ENCODE measurements around the gene TP53I11.

The TP53I11 gene

GRCh38 chr11:44915621-44916020, 35.1 kb downstream of the TP53I11 start:
- DNase-seq (ENCODE audit: low read depth in 1 of 2, low spot score in 1 of 2) = no peak

DNA sequence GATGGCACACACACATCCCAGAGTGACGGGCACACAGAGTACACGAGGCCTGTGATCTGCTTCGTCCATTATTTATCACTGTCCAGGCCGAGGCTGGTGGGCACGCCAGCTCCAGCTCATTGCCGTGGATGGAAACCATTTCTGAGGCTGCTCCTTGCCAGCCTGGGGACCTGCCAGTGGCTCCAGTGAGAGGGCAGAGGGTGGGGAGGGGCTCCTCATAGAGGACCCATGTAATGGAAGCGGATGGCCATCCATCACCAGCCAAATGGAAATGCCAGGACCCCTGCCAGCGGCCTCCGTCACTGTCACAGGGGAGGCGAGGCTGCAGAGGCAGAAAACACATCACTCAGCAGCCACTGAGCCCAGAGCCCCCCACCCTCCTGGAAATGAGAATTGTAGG, 35.7 kb downstream of the TP53I11 start:
- no peak for DNase-seq (ENCODE audit: low read depth in 1 of 2, low spot score in 1 of 2)

DNA sequence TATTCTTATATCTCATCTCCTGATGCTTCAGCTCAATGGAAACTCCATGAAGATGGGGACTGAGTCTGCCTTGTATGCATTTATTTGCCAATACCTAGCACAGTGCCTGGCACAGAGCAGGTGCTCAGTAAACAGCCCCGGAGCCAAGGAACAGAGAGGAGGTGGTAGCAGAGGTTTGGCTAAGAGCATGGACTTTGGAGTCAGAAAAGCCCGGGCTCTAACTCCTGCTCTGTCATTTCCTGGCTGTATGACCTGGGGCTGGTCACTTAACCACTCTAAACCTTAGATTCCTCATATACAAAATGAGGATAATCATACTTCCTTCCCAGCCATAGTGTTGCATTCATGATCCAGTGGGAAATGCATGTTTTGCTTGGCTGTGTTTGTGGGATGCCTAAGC, 36.6 kb downstream of the TP53I11 start:
- no peak for DNase-seq (ENCODE audit: low read depth in 1 of 2, low spot score in 1 of 2)

DNA sequence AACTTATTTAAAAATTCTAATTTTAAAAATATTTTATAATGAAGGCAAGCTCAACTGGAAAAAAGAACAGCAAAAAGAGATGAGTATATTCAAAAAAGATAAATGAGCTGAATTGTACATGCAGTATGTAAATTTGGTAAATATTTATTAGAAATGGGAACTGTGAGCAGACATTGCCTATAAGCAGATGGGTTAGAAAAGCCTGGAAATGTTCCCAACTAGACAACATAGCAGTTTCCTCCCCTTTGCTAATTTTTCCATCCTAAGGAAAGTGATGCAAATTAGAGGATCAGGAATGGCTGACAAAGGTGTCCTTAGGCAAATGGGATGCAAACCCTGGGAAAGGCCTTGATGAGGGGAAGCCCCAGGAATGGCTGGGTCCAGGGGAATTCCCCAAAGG, 37.2 kb downstream of the TP53I11 start:
- DNase-seq (ENCODE audit: low read depth in 1 of 2, low spot score in 1 of 2) = no peak

- no peak for DNase-seq (ENCODE audit: low read depth in 1 of 2, low spot score in 1 of 2)
These were observed 38.3 kb downstream of the TP53I11 start for GRCh38 chr11:44912270-44912987.

GRCh38 chr11:44911029-44911814, 39.5 kb downstream of the TP53I11 start:
- peak; percentile 49 to 68 for DNase-seq (ENCODE audit: low read depth in 1 of 2, low spot score in 1 of 2)

GRCh38 chr11:44910591-44910990, 40.1 kb downstream of the TP53I11 start:
- DNase-seq (ENCODE audit: low read depth in 1 of 2, low spot score in 1 of 2) = no peak

DNA sequence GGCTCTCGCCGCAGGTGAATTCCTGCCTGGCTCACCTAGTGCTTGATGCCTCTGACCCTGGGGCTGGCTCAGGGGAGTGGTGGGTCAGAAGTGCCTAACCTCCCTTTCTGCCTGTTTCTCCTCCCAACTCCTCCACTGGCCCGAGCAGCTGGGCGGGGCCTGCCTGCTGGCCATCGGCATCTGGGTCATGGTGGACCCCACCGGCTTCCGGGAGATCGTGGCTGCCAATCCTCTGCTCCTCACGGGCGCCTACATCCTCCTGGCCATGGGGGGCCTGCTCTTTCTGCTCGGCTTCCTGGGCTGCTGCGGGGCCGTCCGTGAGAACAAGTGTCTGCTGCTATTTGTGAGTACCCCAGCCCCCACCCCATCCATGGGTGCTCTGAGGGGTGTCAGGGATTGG, 41.1 kb downstream of the TP53I11 start:
- no peak for DNase-seq (ENCODE audit: low read depth in 1 of 2, low spot score in 1 of 2)

DNA sequence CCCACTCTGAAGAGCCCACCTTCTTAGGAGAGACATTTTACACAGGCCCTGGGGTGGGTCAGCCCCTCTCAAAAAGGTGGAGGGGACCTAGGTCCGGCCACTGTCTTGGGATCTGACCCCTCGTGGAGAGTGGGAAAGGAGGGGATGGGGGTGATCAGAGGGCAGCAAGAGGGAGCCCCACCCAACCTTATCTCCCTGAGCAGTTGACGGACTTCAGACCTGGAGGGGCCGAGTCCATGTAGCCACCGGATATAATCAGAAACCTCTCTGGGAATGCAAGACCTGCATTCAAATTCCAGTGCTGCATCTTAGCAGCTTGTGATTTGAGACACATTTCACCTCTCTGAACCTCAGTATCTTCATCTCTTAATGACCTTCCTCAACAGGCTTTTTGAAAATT, 44.0 kb downstream of the TP53I11 start:
- no peak for DNase-seq (ENCODE audit: low read depth in 1 of 2, low spot score in 1 of 2)

DNA sequence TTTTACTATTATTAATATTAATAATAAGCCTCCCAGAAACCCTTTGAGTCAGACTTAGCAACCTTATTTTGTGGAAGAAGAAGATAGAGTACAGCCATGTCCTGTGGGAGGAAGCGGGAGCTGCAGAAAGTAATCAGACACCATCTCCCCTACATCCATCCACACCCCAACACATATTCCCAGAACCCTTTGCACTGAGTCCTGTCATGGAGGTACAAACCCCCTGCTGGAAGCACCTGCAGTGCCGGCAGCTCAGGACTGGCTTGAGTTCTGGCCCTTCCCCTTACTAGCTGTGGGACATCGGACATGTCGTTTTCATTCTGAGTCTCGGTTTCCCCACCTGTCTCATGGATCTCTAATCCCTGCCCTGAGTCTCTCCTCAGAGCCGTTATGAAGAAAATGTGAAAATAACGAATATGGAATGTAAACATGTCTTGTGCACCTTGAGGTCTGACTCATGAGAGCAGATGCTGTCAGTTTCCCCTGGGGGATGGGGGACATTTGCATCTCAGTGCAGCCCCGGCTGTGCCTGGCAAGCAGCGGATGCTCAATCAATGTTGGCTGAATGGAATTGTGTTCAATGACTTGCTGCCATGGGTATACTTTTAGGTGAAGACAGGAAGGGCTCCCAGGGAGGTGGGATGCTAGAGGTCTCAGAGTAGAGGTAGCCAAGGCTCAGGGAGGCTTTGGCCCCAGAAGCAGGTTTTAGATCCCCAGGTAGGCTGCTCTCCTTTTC, 45.4 kb downstream of the TP53I11 start:
- no peak for DNase-seq (ENCODE audit: low read depth in 1 of 2, low spot score in 1 of 2)

DNA sequence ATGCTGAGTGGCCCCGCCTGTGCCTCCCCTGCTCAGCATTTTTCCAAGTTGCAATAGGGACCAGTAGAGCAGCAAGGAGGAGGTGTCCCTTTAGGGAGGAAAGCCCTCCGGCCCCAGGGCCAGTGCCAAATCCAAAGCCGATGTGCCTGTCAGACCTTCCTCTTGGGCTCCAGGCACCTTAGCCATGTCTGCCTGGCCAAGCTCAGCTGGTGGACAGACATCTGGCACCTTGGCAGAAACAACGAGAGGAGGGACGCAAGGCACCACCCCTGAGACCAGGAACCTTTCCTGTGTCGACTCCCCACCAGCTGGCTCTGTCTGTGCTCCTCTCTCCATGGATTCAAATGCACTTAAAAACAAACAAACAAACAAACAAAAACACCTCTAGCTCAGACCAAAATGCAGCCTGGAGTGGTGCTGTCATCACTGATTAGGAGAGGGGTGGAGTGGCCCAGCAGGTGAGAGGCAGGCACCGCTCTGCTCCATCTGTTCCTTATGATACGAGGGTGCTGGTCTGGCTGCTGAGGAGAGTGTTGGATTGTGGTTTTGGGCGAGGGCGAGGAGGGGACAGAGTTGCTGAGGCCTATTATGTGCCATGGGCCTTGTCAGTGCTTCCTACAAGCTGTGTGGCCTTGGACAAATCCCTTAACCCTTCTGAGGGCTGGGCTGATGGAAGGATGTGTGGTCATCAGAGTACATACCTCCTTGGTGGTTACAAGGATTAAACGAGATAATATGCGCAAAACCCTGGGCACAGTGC, 46.2 kb downstream of the TP53I11 start:
- no peak for DNase-seq (ENCODE audit: low read depth in 1 of 2, low spot score in 1 of 2)

DNA sequence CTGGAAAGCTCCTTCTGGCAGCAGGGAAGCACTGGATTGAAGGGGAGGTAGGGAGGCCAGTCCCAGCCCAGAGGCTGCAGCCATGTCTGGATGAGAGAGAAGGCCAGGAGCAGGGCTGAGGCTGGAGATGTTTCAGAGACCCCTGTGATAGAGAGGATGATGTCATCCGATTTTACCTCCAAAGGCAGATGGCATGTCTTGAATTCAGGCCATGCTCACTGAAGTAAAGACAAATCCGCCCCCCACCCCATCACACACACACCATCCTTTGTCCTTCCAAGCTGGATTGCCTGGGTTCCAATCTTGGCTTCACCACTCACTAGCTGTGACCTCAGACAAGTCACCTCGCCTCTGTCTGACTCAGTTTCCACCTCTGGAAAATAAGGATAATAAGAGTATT, 47.2 kb downstream of the TP53I11 start:
- no peak for DNase-seq (ENCODE audit: low read depth in 1 of 2, low spot score in 1 of 2)

- DNase-seq (ENCODE audit: low read depth in 1 of 2, low spot score in 1 of 2) = no peak
These were observed 47.6 kb downstream of the TP53I11 start for GRCh38 chr11:44903035-44903434.

- no peak for DNase-seq (ENCODE audit: low read depth in 1 of 2, low spot score in 1 of 2)
These were observed 48.9 kb downstream of the TP53I11 start for GRCh38 chr11:44901786-44902185.

DNA sequence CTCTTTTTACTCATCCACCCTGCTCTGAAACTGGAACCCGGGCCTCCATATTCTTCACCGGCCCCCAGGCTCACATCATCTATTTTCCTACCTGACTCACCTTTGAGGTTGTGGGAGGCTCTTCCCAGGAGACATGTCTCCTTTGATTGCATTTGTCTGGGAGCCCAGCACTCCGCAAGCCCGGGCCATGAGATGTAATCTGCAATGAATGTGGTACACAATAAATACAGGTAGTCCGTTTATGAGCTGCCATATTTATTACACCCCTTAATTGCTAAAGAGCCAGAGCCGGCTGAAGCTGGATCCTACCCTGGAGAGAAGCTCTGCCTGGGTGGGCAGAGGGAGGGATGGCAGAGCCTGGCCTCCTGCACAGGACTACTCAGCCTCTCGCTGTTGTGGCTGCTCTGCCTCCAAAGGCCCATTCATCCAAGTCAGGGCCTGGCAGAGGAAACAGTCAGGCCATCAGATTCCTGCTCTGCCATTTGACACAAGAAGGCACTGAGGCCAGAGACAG, 49.5 kb downstream of the TP53I11 start:
- no peak for DNase-seq (ENCODE audit: low read depth in 1 of 2, low spot score in 1 of 2)

GRCh38 chr11:44899959-44900358, 50.7 kb downstream of the TP53I11 start:
- peak in 1 of 2 donors; percentile 9 for DNase-seq (ENCODE audit: low read depth in 1 of 2, low spot score in 1 of 2)

- DNase-seq (ENCODE audit: low read depth in 1 of 2, low spot score in 1 of 2) = peak; percentile 25 to 31
These were observed 56.7 kb downstream of the TP53I11 start for GRCh38 chr11:44893846-44894617.

DNA sequence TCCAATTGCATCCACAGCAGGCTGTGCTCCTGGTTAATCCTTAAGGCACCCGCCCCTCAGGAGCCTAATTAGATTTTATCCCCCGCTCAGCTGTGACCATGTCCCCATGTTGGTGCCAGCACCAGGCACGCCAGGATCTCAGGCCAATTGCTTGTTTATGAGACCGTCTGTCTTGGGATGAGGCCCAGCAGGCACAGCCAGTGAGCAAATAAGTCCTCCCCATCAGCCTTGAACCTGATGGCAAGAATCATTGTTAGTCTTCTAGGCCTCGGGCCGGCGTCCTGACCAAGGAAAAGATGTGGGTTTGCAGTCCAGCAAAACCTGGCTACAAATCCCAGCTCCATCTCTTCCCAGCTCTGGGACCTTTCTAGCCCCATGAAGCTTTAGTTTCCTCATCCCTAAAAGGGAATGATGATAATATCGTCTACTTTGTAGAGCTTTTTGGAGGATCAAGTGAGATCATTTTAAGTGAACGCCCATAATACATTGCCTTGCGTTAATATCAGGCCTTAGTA, 57.3 kb downstream of the TP53I11 start:
- no peak for DNase-seq (ENCODE audit: low read depth in 1 of 2, low spot score in 1 of 2)

DNA sequence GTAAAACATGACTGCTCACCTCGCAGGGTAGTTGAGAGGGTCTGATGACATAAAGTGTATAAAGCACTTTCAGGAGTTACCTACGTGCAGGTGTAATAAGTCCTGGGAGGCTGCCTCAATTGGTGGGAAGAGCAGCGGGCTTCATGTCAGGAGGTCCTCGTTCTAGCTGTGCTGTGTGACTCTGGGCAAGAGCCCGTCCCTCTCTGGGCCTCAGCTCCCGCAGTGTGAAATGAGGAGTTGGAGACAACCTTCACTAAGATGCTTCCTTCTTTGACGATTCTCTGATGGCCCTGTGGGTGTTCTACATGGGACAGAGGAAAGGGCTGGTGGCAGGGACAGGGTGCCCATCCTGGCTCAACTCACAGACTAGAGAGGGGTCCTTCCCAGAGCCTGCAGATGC, 57.8 kb downstream of the TP53I11 start:
- no peak for DNase-seq (ENCODE audit: low read depth in 1 of 2, low spot score in 1 of 2)

GRCh38 chr11:44889266-44889665, 61.4 kb downstream of the TP53I11 start:
- no peak for DNase-seq (ENCODE audit: low read depth in 1 of 2, low spot score in 1 of 2)
